Fibroblast of peridontal ligament (primary cell): ENCODE results near the gene DLGAP4.
"Not testable (repeated sequence)": the region's sequence is repeated elsewhere in the genome, so short reads cannot be mapped to it uniquely, and the experiment has no call there.

Source experiments
- DNase-seq: peaks from one replicate; pipeline ENCODE4 v3.0.0-alpha.2; 2010; ENCODE audit errors: extremely low read depth

The DLGAP4 gene

GRCh38 chr20:36355469-36356171, 49.5 kb downstream of the DLGAP4 start:
- no peak for DNase-seq

- DNase-seq: no peak
Measured at GRCh38 chr20:36359668-36360406, 53.7 kb downstream of the DLGAP4 start.

- DNase-seq: no peak
Measured at GRCh38 chr20:36360429-36360828, 54.3 kb downstream of the DLGAP4 start.

GRCh38 chr20:36361406-36361805, 55.3 kb downstream of the DLGAP4 start:
- no peak for DNase-seq

- no peak for DNase-seq
Measured at GRCh38 chr20:36362261-36362660, 56.1 kb downstream of the DLGAP4 start.

DNA sequence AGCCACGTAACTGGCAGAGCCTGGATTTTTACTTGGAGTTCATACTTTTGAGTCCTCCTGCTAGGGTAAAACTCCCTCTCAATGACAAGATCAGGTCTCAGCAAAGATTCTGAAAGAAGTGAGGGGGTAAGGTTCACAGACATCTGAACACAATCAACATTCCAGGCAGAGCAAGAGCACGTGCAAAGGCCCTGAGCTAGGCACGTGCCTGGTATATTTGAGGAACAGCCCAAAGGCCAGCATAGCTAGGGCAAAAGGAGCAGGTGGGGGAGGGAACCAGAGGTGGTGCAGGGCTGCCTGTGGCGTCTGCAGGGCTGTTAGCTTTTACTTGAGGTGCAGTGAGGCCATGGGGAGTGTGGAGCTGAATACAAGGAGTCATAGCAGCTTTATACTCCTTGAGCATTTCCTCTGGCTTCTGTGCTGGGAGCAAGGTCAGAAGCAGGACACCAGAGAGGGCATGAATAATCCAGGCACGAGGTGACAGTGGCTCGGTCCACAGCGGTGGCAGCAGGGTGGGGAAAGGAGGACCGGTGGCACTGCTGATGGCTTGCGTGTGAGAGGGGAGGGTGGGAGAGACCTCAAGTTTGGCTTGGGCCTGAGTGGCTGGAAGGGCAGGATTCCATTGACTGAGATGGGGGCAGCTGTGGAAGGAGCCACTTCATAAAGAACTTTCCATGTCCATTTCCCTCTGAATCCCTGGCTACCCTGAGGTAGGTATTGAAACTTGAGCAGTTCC, 57.0 kb downstream of the DLGAP4 start:
- no peak for DNase-seq

GRCh38 chr20:36364506-36364905, 58.4 kb downstream of the DLGAP4 start:
- no peak for DNase-seq

DNA sequence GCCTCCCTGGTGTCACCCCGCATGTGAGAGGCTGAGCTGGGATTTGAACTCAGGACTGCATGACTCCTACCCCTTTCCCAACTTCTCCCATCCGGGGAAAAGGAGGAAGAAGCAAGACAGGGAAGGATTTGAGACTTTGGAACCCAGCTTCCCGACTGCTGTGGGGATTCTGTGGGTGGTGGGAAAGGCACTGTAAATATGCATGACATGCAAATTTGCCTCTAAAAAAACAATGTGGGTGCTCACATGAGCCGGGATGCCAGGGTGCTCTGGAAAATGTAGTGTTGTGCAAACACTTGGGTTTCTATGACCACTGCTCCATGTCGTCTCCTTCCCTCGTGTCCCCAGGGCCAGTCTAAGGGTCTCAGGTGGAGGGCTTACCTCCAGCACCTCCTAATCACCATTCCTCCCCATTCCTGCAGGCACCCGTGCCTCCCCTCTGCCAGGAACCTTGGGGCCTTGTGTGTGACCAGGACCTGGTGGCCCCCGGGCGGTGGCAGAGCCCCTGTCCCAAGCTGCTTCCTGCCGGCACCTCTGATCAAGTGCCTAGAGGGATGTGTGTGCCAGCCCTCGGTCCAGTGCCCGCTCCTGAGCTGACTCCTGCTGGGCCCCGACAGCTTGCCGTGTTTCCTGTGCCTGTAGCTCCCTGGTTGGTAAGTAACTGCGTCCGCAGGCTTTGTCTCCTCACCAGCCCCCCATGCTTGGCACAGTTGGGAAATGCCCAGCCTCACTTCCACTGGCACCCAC, 60.7 kb downstream of the DLGAP4 start:
- DNase-seq: no peak

DNA sequence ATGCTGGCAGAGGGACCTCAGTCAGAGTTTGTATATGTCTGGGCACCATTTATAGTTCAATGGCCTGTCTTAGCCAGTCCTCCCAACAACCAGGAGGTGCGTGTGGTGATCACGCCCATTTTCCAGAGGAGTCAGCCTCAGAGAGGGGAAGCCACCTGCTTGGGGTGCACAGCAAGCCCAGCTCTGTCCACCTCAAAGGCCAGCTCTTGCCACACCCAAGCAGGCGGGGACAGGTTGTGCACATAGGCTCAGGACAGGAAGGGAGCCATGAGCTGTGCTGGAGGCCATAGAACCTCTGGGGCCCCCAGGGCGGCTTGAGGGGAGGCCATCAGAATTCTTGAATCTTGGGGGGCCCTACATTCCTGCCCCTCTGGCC, 61.2 kb downstream of the DLGAP4 start:
- DNase-seq: no peak

- DNase-seq: no peak
Measured at GRCh38 chr20:36367907-36368799, 62.0 kb downstream of the DLGAP4 start.

DNA sequence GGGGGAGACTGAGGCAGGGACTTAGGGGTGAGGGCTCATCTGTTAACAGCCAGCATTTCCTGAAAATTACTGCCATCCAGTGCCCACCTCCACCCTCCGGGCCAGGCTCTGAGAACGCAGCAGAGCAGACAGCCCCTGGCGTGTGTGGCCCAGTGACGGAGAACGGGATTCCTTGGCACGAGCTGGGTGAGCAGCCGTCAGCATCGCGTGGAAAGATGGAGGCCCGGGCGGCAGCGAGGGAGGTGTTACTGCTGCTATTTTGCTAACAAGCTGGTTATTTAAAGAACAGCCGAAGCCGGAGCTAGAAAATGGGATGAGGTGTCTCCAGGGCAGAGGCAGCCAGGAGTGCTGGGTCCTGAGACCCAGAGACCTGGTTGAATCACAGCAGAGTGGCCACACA, 62.7 kb downstream of the DLGAP4 start:
- DNase-seq: no peak

DNA sequence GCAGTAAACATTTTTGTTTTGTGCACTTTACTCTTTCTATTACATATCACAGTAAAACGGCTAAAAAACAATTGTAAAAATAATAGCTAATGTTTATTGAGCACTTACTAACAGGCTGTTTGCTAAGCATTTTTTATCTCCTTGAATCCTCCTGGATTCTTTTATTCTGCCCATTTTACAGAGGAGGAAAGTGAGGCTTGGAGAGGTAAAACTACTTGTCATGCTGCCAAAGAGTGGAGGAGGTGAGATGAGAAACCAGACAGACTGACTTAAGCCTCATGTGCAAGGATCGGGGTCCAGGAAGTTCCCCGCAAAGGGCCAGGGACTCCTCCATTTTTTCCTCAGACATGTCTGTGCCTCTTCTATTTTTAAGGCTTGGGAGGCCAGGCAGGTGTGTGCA, 63.6 kb downstream of the DLGAP4 start:
- DNase-seq: no peak

- no peak for DNase-seq
Measured at GRCh38 chr20:36370991-36371790, 65.1 kb downstream of the DLGAP4 start.

- DNase-seq: no peak
Measured at GRCh38 chr20:36372666-36373065, 66.5 kb downstream of the DLGAP4 start.

DNA sequence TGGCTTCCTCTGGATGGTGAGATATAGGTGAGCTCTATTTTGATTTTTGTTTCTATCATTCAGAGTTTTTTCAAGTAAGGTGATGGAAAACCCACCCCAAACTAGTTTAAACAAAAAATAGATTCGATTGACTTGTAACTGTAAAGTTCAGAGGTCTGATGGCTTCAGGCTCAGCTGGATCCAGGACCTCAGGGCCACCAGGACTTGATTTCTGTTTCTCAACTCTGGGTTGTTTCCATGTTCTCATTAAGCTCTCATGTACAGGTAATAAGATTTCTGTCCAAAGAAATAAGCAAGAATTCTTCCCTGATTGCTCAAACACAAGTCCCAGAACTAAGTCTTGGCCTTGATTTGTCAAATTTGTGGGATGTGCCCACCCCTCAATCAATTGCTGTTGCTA, 67.0 kb downstream of the DLGAP4 start:
- DNase-seq: no peak

GRCh38 chr20:36374995-36375394, 68.9 kb downstream of the DLGAP4 start:
- DNase-seq: no peak

DNA sequence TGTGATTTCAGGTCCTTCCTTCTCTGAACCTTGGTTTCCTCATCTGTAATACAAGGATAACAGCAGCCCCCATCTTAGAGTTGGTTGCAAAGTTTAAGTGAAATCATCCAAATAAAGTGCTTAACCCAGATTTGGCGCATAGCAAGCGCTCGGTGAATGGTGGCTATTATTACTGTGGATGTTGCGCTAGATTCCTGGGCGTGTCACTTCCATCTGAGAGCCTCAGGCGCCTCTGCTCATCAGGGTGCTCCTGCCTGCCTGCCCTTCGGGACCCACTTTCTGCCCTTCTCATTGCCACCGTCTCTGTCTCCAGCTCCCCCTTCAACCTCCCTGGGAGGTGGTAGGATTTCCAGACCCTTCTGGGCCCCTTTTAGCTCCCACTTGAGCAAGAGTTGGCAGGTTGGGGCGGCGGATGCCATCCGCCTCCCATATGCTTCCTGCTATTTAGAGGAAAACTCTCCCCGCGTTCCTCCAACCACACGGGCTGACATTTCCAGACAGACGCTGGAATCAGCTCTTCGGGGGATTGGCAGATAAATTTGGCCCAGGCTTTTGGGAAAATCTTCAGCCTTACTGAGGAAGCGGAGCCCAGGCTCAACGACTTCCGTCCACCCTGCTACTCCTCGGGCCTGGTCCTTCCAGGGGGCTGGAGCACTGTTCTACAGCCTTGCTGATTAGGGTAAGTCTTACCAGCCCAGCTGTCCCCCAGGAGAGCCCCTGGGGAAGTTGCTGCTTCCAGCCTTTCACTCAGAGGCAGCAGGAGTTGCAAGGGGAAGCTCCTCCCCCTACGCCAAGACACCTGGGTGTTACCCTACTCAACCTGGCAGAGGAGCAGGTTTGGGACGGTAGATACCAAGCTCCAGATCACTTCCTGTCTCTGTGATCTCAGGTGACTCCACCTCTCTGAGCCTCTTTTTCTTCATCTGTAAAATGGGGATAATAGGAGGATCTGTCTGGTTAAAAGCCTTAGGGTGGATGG, 71.5 kb downstream of the DLGAP4 start:
- DNase-seq: no peak

DNA sequence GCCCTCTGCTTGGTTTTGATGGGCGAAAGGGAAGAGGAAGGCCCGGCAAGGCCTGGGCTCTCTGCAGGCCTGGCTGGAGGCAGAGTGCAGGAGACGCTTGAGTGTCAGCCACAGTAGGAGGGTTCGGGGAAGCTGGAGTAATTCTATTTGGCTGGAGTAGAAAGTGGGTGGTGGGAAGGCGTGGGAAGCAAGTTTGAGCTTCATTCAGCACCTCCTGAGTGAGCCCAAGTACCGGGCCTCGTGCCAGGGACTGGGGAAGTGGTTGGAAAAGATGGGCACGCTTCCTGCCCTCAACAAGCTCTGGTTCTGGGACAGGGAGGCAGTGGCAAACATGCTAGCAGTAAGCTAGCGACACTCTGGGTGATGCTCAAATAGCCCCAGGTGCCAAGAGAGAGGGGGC, 72.5 kb downstream of the DLGAP4 start:
- no peak for DNase-seq

GRCh38 chr20:36379914-36380313, 73.8 kb downstream of the DLGAP4 start:
- not testable (repeated sequence) for DNase-seq
